OCI-M2 (cell line): ENCODE measurements around the gene CALML3.

Source experiments
- DNase-seq: peaks from one replicate; lab custom pipeline; 2025; ENCODE audit not compliant: unreplicated experiment; lab: John Stamatoyannopoulos, UW

CALML3 gene

GRCh38 chr10:5538446-5538845 lies 13.7 kb downstream of the CALML3 start:
- no peak for DNase-seq

DNA sequence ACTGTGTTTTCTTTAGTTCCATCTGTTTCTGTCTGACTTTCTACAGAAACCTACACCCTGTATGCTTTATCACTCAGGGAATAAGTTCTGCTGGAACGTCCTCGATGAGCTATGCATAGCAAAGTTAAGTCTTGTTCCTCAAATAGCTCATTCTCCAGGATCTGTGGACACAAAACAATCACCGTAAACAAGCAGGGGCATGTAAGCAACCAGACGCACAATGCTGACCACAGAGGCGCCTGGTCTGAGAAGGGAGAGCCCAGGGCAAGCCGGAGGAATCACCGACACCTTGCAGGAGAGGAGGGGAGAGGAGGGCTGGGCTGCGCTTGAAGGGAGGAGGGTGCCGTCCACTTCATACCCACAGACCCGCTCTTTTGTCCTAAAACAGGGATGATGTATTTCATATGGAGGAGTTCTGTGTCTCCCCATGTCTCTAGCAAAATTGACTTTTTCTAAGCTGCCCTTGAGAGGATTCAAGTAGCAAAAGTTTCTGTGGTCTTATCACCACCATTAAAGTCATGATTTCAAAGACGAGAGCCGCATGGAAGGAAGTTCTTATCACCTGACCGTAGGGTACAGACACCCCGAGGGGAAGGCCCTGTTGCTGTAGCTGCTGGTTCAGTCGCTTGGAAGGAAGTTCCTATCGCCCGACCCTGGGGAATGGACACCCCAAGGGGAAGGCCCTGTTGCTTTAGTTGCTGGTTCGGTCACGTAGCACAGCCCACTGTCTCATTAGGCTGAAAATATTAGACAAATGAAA lies 14.3 kb downstream of the CALML3 start:
- DNase-seq: no peak

DNA sequence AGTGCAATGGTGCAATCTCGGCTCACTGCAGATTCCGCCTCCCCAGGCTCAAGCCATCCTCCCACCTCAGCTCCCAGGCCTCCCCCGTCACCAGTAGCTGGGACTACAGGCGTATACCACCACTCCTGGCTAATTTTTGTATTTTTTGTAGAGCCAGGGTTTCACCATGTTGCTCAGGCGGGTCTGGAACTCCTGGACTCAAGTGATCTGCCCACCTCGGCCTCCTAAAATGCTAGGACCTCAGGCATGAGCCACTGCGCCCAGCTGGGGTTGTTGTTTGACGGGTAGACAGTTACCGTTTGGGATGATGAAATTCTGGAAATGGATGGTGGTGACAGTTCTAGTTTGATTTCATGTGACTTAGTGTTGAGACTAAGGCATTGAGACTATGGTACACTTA lies 15.3 kb downstream of the CALML3 start:
- no peak for DNase-seq

- no peak for DNase-seq
Measured at GRCh38 chr10:5540891-5541290, 16.1 kb downstream of the CALML3 start.

- DNase-seq: no peak
Measured at GRCh38 chr10:5542100-5542499, 17.3 kb downstream of the CALML3 start.

DNA sequence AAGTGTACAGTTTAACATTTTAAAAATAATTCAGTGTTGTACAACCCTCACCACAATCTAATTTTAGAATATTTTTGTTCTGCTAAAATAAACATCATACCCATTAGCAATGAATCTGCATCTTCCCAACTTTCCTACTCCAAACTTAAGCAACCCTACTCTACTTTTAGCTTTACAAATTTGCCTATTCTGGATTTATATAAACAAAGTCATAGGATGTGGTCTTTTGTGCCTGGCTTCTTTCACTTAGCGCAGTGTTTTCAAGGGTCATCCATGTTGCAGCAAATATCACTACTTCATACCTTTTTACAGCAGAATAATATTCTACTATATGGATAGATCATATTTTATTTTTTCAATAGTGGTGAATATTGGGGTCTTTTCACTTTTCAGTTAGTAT lies 18.9 kb downstream of the CALML3 start:
- DNase-seq: no peak

GRCh38 chr10:5544216-5544805 lies 19.6 kb downstream of the CALML3 start:
- no peak for DNase-seq

DNA sequence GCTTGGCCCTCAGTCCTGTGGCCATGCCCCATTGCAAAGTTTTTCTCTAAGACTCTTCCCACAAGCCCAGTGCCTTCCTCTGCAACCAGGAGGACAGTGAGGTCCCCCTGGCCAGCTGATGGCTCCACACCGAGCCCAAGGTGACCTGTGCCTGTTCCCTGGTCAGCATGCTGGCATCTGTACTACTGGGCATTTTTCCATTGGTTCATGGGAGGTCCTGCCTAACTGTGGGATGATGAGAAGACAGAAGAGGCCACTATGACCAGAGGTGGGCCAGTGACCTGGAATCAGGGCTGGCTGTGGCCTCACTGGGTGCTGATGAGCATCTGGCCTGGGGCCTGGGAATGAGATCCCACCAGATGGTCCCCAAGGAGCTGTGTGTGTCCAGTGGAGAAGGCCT lies 20.2 kb downstream of the CALML3 start:
- DNase-seq: no peak

- DNase-seq: no peak
Measured at GRCh38 chr10:5545426-5545777, 20.6 kb downstream of the CALML3 start.

DNA sequence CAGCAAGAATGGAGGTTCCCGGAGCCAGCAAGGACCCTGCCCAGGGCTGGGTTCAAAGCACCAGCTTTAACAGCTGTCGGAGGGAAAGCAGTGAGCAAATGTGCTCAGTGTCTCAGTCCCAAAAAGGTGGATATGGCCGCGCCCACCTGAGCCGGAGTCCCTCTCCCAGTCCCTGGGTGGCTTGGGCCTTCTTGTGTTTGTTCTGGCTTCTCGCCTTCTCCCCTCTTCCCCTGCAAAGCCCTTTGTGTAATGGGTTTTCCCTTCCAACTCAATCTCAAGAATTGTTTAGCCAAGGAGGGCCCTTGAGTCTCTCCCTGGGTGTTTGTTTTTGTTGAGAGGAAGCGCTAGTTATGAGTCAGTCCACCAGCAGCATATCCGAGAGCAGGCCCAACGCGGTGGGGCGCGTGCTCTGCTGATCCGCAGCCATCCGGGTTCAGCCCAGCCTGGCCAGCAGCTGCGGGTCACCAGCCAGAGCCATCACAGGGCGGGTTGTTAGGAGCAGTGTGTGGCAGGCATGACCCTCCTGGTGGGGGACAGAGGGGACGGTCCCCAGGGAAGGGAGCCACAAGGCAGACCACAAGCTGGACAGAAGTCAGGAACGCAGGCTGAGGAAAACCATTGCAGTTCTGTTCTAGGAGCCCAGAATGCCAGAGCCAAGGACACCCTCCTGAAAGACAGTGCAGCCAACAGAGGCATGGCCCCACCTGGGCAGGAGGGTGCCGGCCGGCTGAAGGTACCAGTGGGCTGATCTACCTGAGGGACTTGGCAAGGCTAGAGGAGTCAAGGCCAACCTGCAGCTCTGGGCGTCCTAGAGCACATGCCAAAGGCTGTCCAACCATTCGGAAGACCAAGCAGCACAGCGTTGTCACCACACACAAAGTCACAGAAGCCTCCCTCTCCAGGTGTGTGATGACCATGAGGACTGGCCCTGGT lies 21.3 kb downstream of the CALML3 start:
- no peak for DNase-seq

DNA sequence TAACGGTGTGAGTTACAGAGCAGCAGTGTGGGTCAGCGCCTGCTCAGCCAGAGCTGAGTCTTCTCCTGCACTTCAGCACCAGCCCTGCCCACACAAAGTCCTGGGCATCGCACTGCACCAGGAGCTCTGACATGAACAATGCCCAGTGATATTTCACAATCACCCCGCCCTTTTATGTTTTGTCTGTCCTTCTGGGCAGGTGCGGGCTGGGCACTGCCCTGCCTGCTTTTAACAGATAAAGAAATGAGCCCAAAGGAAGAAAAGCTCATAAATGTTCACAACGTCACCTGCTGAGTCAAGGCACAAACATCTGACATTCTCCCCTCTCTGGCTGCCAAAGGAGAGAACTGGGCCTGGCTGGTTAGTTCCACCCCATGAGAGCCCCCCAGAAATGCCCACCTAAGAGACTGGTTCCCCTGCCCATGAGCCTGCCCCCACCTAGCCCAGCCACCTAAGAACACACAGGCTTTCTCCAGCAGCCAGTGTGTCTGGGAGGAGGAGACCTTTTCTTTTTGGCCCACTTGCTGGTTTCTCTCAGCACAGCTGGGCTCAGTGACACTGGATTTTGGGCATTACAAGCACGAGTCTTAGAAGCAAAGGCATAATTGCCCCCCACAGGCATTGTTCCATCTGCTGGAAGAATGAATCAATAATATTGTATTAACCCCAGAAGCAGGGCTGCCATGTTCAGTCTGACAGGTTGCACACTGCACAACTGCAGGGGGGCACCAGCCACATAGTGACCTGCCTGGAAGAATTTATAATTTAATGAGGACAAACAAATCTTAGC lies 22.3 kb downstream of the CALML3 start:
- no peak for DNase-seq

- no peak for DNase-seq
Measured at GRCh38 chr10:5547681-5547930, 22.8 kb downstream of the CALML3 start.

DNA sequence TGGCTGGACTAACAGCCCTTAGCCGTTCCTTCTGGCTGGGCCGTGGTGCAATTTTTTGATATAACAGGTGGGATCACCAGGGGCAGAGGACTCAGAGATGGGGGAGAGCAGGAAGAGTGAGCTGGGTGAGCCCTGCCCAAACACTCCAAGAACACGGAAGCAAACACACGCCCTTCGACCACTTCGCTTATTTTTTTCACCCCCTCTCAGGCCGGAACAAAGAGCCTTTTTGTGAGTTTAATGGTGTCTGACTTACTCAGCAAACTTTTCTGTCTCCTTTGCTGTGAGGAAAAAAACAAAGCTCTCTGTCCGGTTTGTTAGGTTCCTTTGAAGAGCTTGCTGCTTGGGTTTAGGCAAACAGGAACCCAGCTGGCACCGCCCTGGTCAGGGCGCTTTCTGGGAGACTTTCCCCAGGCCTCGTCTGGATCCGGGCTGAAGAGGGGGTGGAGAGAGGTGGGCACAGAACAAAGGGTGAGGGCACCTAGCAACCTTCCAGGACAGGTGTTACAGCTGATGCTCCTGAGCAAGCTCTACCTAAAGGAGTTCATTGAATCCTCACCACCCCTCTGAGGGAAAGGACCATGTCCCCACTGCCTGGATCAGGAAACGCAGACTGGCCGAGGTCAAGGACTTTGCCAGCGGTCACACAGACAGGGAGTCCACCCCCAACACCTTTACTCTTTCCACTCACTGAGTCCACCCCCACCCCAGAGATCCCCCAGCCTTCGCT lies 23.3 kb downstream of the CALML3 start:
- DNase-seq: no peak

- no peak for DNase-seq
Measured at GRCh38 chr10:5549462-5550249, 24.9 kb downstream of the CALML3 start.

- no peak for DNase-seq
Measured at GRCh38 chr10:5550250-5550545, 25.4 kb downstream of the CALML3 start.

DNA sequence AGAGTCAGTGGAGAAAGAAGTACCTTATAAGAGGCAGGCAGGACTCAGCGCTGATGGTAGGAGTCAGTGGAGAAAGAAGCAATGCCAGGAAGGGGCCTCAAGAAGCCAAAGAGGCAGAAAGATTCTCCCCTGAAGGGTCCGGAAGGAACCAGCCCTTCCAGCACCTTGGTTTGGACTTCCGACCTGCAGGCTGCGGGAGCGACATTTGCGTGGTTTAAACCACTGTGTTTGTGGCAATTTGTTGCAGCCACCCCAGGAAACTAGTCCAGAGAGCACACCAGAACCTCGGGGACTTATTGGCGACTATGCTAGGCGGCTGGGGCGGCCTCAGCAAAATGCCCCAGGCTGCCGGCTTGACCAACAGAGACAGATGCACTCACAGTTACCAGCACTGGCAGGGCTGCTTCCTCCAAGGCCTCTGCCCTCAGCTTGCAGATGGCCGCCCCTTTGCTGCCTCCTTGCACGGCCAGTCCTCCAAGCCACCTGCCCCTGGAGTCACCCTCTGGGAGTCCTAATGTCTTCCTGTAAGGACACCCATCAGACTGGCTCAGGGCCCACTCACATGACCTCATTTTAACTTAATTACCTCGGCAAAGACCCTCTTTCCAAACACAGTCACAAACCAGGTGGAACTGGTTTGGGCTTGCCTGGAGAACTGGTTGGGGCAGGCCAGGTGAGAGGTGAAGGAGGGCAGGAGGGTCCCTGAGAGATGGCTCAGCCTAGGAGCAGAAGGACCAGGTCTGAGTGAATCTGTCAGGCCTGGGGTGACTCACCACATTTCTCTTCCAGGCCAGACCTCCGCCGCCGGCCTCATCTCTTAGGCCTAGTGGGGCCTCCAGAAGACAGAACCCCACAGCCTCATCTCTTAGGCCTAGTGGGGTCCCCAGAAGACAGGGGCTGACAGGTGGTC lies 26.1 kb downstream of the CALML3 start:
- no peak for DNase-seq

- no peak for DNase-seq
Measured at GRCh38 chr10:5551531-5552375, 27.0 kb downstream of the CALML3 start.
